ENCODE results near the gene GRK5.

Gene GRK5

GRCh38 chr10:119391440-119392251, 184.3 kb downstream of the GRK5 start:
- TF ChIP-seq MAX (IDR thresholded peaks at IDR 0.05; ENCODE audit: low read depth, low read length) (no peak), POLR2A (IDR thresholded peaks at IDR 0.05; ENCODE audit: extremely low read depth, insufficient read length) (no peak), MYC (IDR thresholded peaks at IDR 0.05; ENCODE audit: low read depth, low read length) (no peak)
- TF ChIP-seq, protein P1, sequence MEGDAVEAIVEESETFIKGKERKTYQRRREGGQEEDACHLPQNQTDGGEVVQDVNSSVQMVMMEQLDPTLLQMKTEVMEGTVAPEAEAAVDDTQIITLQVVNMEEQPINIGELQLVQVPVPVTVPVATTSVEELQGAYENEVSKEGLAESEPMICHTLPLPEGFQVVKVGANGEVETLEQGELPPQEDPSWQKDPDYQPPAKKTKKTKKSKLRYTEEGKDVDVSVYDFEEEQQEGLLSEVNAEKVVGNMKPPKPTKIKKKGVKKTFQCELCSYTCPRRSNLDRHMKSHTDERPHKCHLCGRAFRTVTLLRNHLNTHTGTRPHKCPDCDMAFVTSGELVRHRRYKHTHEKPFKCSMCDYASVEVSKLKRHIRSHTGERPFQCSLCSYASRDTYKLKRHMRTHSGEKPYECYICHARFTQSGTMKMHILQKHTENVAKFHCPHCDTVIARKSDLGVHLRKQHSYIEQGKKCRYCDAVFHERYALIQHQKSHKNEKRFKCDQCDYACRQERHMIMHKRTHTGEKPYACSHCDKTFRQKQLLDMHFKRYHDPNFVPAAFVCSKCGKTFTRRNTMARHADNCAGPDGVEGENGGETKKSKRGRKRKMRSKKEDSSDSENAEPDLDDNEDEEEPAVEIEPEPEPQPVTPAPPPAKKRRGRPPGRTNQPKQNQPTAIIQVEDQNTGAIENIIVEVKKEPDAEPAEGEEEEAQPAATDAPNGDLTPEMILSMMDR (IDR thresholded peaks at IDR 0.05; ENCODE audit: low read depth, low read length): no peak
- peak; percentile 55 for DNase-seq (ENCODE audit: low read depth)
- H3K4me3 ChIP-seq (ENCODE audit: low read depth, low read length): no peak overlapping the region

DNA sequence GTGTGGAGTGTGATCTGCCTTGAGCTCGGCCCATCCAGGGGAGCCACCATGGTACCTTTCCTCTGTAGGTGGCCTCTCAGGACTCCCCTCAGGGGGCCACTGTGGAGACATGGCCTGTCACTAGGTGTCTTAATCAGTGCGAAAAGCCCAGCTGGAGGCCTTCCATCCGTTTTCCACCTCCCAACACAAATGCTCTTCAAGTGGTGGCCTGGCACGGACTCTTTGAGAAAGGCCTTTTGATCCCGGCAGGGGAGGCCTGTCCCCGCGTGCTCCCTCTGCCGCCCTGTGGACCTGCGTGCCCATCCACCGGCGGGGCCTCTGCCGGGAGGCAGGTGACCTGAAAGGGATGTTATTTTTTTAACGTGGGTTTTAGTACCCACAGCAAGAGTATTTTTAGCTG, 185.6 kb downstream of the GRK5 start:
- H3K4me3 ChIP-seq (ENCODE audit: low read depth, low read length): no peak overlapping the region
- no peak for DNase-seq (ENCODE audit: low read depth)
- no peak for TF ChIP-seq MAX (IDR thresholded peaks at IDR 0.05; ENCODE audit: low read depth, low read length)
- TF ChIP-seq MYC (IDR thresholded peaks at IDR 0.05; ENCODE audit: low read depth, low read length): no peak
- no peak for TF ChIP-seq POLR2A (IDR thresholded peaks at IDR 0.05; ENCODE audit: extremely low read depth, insufficient read length)
- TF ChIP-seq, protein P1 (IDR thresholded peaks at IDR 0.05; ENCODE audit: low read depth, low read length): no peak

GRCh38 chr10:119393421-119393820, 186.1 kb downstream of the GRK5 start:
- no peak overlapping the region for H3K4me3 ChIP-seq (ENCODE audit: low read depth, low read length)
- no peak for DNase-seq (ENCODE audit: low read depth)
- no peak for TF ChIP-seq POLR2A (IDR thresholded peaks at IDR 0.05; ENCODE audit: extremely low read depth, insufficient read length)

DNA sequence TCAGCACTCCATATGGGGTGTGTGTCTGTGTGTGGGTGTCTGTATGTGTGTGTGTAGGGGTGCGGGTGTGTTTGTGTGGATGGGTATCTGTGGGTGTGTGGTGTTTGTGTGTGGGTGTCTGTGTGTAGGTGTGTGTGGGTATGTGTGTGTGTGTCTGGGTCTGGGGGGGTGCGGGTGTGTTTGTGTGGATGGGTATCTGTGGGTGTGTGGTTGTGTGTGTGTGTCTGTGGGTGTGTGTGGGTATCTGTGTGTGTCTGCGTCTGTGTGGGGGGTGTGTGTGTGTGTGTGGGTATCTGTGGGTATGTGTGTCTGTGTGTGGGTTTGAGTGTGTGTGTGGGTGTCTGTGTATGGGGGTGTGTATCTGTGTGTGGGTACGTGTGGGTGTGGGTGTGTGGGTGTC, 186.5 kb downstream of the GRK5 start:
- DNase-seq (ENCODE audit: low read depth): no peak
- TF ChIP-seq MYC (IDR thresholded peaks at IDR 0.05; ENCODE audit: low read depth, low read length): no peak

DNA sequence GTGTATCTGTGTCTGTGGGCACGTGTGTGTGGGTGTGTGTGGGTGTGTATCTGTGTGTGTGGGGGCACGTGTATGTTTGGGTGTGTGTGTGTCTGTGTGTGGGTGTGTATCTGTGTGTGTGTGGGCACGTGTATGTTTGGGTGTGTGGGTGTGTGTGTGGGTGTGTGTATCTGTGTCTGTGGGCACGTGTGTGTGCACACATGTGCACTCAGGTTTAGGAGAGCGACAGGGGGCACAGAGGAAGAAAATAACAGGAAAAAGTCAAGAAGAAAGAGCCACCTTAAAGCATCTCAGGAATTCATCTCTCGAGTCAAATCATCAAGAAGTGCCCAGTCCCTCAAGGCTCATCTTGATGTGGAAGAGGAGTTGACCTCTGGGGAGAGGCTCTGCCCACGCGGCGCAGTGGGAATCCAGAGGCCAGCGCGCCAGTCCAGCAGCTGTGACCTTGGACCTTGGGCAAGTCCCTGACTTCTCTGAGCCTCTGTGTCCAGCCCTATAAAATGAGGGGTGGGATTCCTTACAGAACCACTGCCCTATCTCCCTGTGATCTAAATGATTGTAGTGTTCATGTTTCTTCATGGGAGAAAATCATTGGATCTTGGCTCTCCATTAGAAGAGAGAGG, 187.4 kb downstream of the GRK5 start:
- peak; percentile 40 for DNase-seq (ENCODE audit: low read depth)
- H3K4me3 ChIP-seq (ENCODE audit: low read depth, low read length): no peak overlapping the region
- TF ChIP-seq MYC (IDR thresholded peaks at IDR 0.05; ENCODE audit: low read depth, low read length) (no peak), POLR2A (IDR thresholded peaks at IDR 0.05; ENCODE audit: extremely low read depth, insufficient read length) (no peak), MAX (IDR thresholded peaks at IDR 0.05; ENCODE audit: low read depth, low read length) (no peak)
- TF ChIP-seq, protein P1 (IDR thresholded peaks at IDR 0.05; ENCODE audit: low read depth, low read length): no peak

More for the DNA sequence above, 186.5 kb downstream of the GRK5 start:
- H3K4me3 ChIP-seq (ENCODE audit: low read depth, low read length): no peak overlapping the region

DNA sequence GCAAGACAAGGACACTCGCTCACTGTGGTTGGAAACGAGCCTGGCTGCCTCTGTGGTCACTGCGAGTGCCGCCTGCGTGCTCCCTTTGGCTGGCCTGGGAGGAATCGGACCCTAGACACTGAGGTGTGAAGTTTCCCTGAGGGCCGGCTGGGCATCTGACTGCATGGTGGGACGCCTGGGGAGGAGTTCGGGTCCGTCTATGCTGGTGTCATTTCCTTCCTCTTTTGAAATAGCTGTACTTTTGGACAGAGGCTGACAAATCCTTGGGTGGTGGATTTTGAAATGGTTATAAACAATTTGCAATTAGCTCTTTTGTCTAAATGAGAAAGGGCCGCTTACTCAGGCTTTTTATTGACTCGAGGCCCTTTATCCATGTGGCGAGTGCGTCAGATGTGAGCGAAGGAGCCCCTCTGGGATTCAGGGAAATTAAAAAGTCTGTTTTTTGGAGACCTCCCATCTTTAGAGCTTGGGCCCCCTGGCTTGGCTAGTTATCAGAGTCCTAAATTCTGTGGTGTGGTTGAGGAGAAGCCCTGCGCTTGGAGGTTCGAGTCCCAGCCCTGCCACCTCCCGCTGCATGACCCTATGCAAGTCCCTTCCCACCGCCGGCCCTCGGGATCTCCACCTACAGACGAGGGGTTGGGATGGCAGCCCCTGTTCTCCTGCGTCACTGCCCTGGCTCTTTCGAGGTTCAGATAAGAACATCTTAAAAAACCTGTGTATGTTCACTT, 188.1 kb downstream of the GRK5 start:
- peak; percentile 93 for DNase-seq (ENCODE audit: low read depth)
- peak; percentile 87 for TF ChIP-seq MAX (IDR thresholded peaks at IDR 0.05; ENCODE audit: low read depth, low read length)
- TF ChIP-seq MYC (IDR thresholded peaks at IDR 0.05; ENCODE audit: low read depth, low read length): peak; percentile 79; the same call in 1 of the 2 replicates
- no peak for TF ChIP-seq POLR2A (IDR thresholded peaks at IDR 0.05; ENCODE audit: extremely low read depth, insufficient read length)
- TF ChIP-seq, protein P1 (IDR thresholded peaks at IDR 0.05; ENCODE audit: low read depth, low read length): no peak
- H3K4me3 ChIP-seq (ENCODE audit: low read depth, low read length): no peak overlapping the region
